HL-60 (cell line): ENCODE data around the gene SHISA6.

Experiments
- DNase-seq, 2 experiments: peaks; one replicate each; pipeline ENCODE4 v3.0.0-alpha.2; 2010 to 2020; ENCODE audit warnings: low read depth in 1 of 2, low spot score in 1 of 2
- H3K27ac ChIP-seq: fragments of 250-450 bp; sonication (Bioruptor Pico); replicated peaks from 2 replicates; pipeline ENCODE4 v1.5.1; 2020; ENCODE audit warnings: mild to moderate bottlenecking, moderate library complexity
- H3K27me3 ChIP-seq: fragments of 250-450 bp; sonication (Bioruptor Pico); 2 replicates; pipeline ENCODE4 v1.5.1; 2021; ENCODE audit warnings: mild to moderate bottlenecking, moderate library complexity; ENCODE audit not compliant: insufficient read depth, poor library complexity, severe bottlenecking
- H3K4me3 ChIP-seq: replicated peaks from 2 replicates; pipeline ENCODE4 v1.5.1; 2011; ENCODE audit warnings: mild to moderate bottlenecking, control low read depth, low read length; ENCODE audit not compliant: insufficient read depth
- CTCF ChIP-seq: IDR thresholded peaks from one replicate; pipeline ENCODE4 v1.5.1; 2011; ENCODE audit warnings: low read length, control low read depth, inconsistent platforms; ENCODE audit not compliant: insufficient read depth
- GABPA ChIP-seq: IDR thresholded peaks from 2 replicates; pipeline ENCODE4 v1.6.1; 2012; ENCODE audit warnings: low read depth
- POLR2AphosphoS5 ChIP-seq: IDR thresholded peaks from 2 replicates; pipeline ENCODE4 v1.6.1; 2012; ENCODE audit warnings: low read depth
- SPI1 ChIP-seq: IDR thresholded peaks from 2 replicates; pipeline ENCODE4 v1.6.1; 2012; ENCODE audit warnings: low read depth, mild to moderate bottlenecking, borderline replicate concordance
- TF ChIP-seq, protein P1 (sequence below): IDR thresholded peaks from 2 replicates; pipeline ENCODE4 v1.6.1; 2012; ENCODE audit warnings: low read depth; ENCODE audit not compliant: insufficient replicate concordance

Gene SHISA6

DNA sequence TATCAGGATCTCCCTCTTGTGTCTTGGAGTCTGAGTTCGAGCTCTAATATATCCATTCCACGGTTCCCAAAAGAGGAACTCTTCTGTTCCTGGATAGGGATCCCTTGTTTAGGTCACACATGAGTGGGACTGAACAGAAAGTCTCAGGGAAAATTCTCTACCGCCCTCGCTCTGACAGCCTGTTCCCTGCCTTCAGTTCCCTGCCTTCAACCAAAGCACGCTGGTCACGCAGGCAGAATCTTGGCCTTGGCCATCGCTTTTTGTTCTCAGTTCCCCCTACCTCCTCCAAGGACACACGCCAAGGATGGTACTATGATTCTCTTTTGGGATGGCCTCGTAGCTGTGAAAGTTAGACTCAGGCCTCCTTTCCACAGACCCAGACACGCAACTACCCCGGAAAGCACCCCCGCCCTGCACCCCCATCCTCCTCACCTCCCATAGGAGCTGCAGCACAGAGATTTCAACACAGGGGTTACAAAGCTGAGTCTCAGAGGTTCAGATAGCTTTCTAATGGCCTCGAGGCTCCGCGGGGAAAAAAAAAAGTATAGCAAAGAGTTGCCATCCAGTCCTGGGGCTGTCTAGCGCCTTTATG, 1.5 kb upstream of the SHISA6 start:
- no peak overlapping the region for H3K27ac ChIP-seq
- H3K4me3 ChIP-seq, result no peak overlapping the region
- TF ChIP-seq, protein P1, sequence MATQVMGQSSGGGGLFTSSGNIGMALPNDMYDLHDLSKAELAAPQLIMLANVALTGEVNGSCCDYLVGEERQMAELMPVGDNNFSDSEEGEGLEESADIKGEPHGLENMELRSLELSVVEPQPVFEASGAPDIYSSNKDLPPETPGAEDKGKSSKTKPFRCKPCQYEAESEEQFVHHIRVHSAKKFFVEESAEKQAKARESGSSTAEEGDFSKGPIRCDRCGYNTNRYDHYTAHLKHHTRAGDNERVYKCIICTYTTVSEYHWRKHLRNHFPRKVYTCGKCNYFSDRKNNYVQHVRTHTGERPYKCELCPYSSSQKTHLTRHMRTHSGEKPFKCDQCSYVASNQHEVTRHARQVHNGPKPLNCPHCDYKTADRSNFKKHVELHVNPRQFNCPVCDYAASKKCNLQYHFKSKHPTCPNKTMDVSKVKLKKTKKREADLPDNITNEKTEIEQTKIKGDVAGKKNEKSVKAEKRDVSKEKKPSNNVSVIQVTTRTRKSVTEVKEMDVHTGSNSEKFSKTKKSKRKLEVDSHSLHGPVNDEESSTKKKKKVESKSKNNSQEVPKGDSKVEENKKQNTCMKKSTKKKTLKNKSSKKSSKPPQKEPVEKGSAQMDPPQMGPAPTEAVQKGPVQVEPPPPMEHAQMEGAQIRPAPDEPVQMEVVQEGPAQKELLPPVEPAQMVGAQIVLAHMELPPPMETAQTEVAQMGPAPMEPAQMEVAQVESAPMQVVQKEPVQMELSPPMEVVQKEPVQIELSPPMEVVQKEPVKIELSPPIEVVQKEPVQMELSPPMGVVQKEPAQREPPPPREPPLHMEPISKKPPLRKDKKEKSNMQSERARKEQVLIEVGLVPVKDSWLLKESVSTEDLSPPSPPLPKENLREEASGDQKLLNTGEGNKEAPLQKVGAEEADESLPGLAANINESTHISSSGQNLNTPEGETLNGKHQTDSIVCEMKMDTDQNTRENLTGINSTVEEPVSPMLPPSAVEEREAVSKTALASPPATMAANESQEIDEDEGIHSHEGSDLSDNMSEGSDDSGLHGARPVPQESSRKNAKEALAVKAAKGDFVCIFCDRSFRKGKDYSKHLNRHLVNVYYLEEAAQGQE, result no peak
- TF ChIP-seq GABPA, result no peak
- TF ChIP-seq SPI1, result no peak
- TF ChIP-seq CTCF, result no peak
- no peak for TF ChIP-seq POLR2AphosphoS5
- peaks cover 2% of the 10 kb centered on the region for H3K27me3 ChIP-seq
- no peak for DNase-seq

- TF ChIP-seq SPI1 (no peak), CTCF (no peak), POLR2AphosphoS5 (no peak), GABPA (no peak)
- TF ChIP-seq, protein P1, result no peak
- H3K27ac ChIP-seq, result no peak overlapping the region
- DNase-seq, result no peak
- H3K4me3 ChIP-seq, result no peak overlapping the region
- peaks cover 2% of the 10 kb centered on the region for H3K27me3 ChIP-seq
Observed at GRCh38 chr17:11240041-11240840, 772 bp upstream of the SHISA6 start.

DNA sequence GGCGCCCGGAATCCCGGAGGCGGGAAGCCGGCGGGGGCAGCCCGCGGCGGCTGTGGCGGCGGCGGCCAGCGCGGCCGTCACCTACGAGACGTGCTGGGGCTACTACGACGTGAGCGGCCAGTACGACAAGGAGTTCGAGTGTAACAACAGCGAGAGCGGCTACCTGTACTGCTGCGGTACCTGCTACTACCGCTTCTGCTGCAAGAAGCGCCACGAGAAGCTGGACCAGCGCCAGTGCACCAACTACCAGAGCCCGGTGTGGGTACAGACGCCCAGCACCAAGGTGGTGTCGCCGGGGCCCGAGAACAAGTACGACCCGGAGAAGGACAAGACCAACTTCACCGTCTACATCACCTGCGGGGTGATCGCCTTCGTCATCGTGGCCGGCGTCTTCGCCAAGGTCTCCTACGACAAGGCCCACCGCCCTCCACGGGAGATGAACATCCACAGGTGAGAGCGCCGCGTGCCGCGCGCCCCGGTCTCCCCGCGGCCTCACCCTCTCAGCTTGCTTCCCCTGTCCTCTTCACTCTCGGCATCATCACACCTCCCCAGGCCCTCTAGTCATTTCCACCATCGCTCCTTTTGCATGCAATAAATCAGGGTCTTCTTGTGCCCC, 706 bp downstream of the SHISA6 start:
- Histone ChIP-seq H3K27ac (no peak overlapping the region), H3K4me3 (no peak overlapping the region), H3K27me3 (peaks cover 2% of the 10 kb centered on the region)
- TF ChIP-seq CTCF (no peak), POLR2AphosphoS5 (no peak), GABPA (no peak), SPI1 (no peak)
- TF ChIP-seq, protein P1, result no peak
- DNase-seq, result no peak
